Activated CD4-positive, CD25-positive, alpha-beta regulatory T cell treated with anti-CD3 and anti-CD28 coated beads, Interleukin-2, amount 50 U/mL, for 72 hours (primary cell): ENCODE data around the gene CCDC92.
"Not testable (repeated sequence)": the region's sequence is repeated elsewhere in the genome, so short reads cannot be mapped to it uniquely, and the experiment has no call there.

ENCODE experiments used
- DNase-seq: peaks from one replicate; pipeline ENCODE4 v3.0.0; 2021

Gene CCDC92

GRCh38 chr12:123933214-123933613, 39.4 kb downstream of the CCDC92 start:
- DNase-seq = peak; percentile 11

GRCh38 chr12:123931686-123932321, 40.8 kb downstream of the CCDC92 start:
- DNase-seq = peak; percentile 28

- DNase-seq = no peak
Observed at GRCh38 chr12:123929946-123930583, 42.6 kb downstream of the CCDC92 start.

- no peak for DNase-seq
Observed at GRCh38 chr12:123928897-123929296, 43.7 kb downstream of the CCDC92 start.

GRCh38 chr12:123928274-123928865, 44.3 kb downstream of the CCDC92 start:
- no peak for DNase-seq

- no peak for DNase-seq
Observed at GRCh38 chr12:123924539-123924938, 48.1 kb downstream of the CCDC92 start.

GRCh38 chr12:123923927-123924326, 48.7 kb downstream of the CCDC92 start:
- no peak for DNase-seq

- no peak for DNase-seq
Observed at GRCh38 chr12:123923038-123923437, 49.6 kb downstream of the CCDC92 start.

GRCh38 chr12:123919980-123920360, 52.7 kb downstream of the CCDC92 start:
- DNase-seq = no peak

- DNase-seq = no peak
Observed at GRCh38 chr12:123917337-123917850, 55.2 kb downstream of the CCDC92 start.

GRCh38 chr12:123916729-123917128, 55.9 kb downstream of the CCDC92 start:
- no peak for DNase-seq

- no peak for DNase-seq
Observed at GRCh38 chr12:123914726-123915333, 57.8 kb downstream of the CCDC92 start.

- no peak for DNase-seq
Observed at GRCh38 chr12:123912415-123913380, 59.9 kb downstream of the CCDC92 start.

GRCh38 chr12:123911672-123912409, 60.8 kb downstream of the CCDC92 start:
- not testable (repeated sequence) for DNase-seq

GRCh38 chr12:123910761-123911193, 61.9 kb downstream of the CCDC92 start:
- DNase-seq = no peak

- no peak for DNase-seq
Observed at GRCh38 chr12:123910057-123910456, 62.6 kb downstream of the CCDC92 start.

- no peak for DNase-seq
Observed at GRCh38 chr12:123908884-123909725, 63.5 kb downstream of the CCDC92 start.

GRCh38 chr12:123907726-123908476, 64.7 kb downstream of the CCDC92 start:
- DNase-seq = no peak

GRCh38 chr12:123906711-123907420, 65.8 kb downstream of the CCDC92 start:
- DNase-seq = no peak
